ENCODE measurements around the gene ABO. TPM values are rescaled to one million over a fixed set of nuclear protein-coding genes. Genes with fewer than 3 reads are reported as not detected.

ABO gene
- total and polyA plus RNA-seq, 10 of the 15 experiments (the other 5 are each of a cell fraction or from before 2014, with no cell fraction given) = 0.10 TPM; not detected in 9

GRCh38 chr9:133284362-133284761 is 9.4 kb upstream of the ABO start:
- H3K9me3 ChIP-seq (replicated peaks; ENCODE audit: control insufficient read depth, insufficient read depth, low read length) = no peaks in the 10 kb centered on the region
- no peak for TF ChIP-seq ZNF592 (IDR thresholded peaks at IDR 0.05)
- TF ChIP-seq, protein P1, sequence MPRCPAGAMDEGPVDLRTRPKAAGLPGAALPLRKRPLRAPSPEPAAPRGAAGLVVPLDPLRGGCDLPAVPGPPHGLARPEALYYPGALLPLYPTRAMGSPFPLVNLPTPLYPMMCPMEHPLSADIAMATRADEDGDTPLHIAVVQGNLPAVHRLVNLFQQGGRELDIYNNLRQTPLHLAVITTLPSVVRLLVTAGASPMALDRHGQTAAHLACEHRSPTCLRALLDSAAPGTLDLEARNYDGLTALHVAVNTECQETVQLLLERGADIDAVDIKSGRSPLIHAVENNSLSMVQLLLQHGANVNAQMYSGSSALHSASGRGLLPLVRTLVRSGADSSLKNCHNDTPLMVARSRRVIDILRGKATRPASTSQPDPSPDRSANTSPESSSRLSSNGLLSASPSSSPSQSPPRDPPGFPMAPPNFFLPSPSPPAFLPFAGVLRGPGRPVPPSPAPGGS (IDR thresholded peaks at IDR 0.05; ENCODE audit: borderline replicate concordance, insufficient read depth, low read depth, low read length, poor library complexity, severe bottlenecking) = peak; percentile 70
- ChIA-PET POLR2A (no interaction called here), RAD21 (ENCODE audit: unreplicated experiment) (no interaction called here), SMC1A (ENCODE audit: uncharacterized antibody, unreplicated experiment) (no interaction called here), CTCF (interaction anchor here (0.6 kb wide), 1 partner anchor 87 kb away, joined by 3 read pairs; no protein-coding TSS in a partner anchor)
- H3K9ac ChIP-seq (ENCODE audit: control insufficient read depth, insufficient read depth, low read length) = no peak overlapping the region
- H3K36me3 ChIP-seq (ENCODE audit: control insufficient read depth in 2 of 2, insufficient read depth in 2 of 2, low read length in 1 of 2) = no peaks in the 10 kb centered on the region
- no TSS peak for BruUV-seq (replicated peaks)
- ATAC-seq (no peak), DNase-seq (ENCODE audit: low read depth, low spot score) (no peak), FAIRE-seq (no peak)
- intact Hi-C loops (cut with micrococcal nuclease; ENCODE audit: unreplicated experiment) (no loop called here), in situ Hi-C loops (cut with MboI) (no loop called here)
- H4K20me1 ChIP-seq (ENCODE audit: control insufficient read depth, insufficient read depth) = no peaks in the 10 kb centered on the region
- no peaks in the 10 kb centered on the region for H3K4me1 ChIP-seq (ENCODE audit: control insufficient read depth, insufficient read depth, low read length)
- H3K4me3 ChIP-seq = no peak overlapping the region
- no peaks in the 10 kb centered on the region for H3K79me2 ChIP-seq (ENCODE audit: control insufficient read depth, insufficient read depth, low read length)
- H2AFZ ChIP-seq (ENCODE audit: control insufficient read depth, low read depth, low read length) = no peak overlapping the region
- 43% methylated on average over 8 of the region's 8 CpGs for WGBS (ENCODE audit: insufficient coverage, insufficient replicate concordance, low lambda C conversion rate, missing lambda C conversion rate)
- no peaks in the 10 kb centered on the region; a peak in 1 of 4 replicates for H3K27me3 ChIP-seq (replicated peaks in 1 of 2; ENCODE audit: control insufficient read depth in 2 of 2, insufficient read depth in 2 of 2, low read length in 1 of 2)
- no peak overlapping the region for H3K4me2 ChIP-seq (ENCODE audit: control insufficient read depth, insufficient read depth)
- H3K27ac ChIP-seq (ENCODE audit: control insufficient read depth, insufficient read depth) = no peak overlapping the region

All from GM12878 (cell line).